Mesothelial cell of epicardium (in vitro differentiated cells): Measurements from ENCODE around the gene ROPN1. TPM values are rescaled to one million over a fixed set of nuclear protein-coding genes. Genes with fewer than 3 reads are reported as not detected.

Experiments used
- DNase-seq, 2 experiments: peaks; one replicate each; pipeline ENCODE4 v3.0.0; 2021; ENCODE audit warnings: low spot score in 2 of 2; ENCODE audit not compliant: unreplicated experiment in 2 of 2
- H3K27ac Mint-ChIP-seq: 2 replicates; pipeline ENCODE4 v1.8.0; 2021; ENCODE audit warnings: mixed read lengths
- H3K27me3 Mint-ChIP-seq: 2 replicates; pipeline ENCODE4 v1.8.0; 2021; ENCODE audit warnings: low read depth, mixed read lengths
- H3K36me3 Mint-ChIP-seq: 2 replicates; pipeline ENCODE4 v1.8.0; 2021; ENCODE audit warnings: mixed read lengths
- H3K4me1 Mint-ChIP-seq: 2 replicates; pipeline ENCODE4 v1.8.0; 2021; ENCODE audit warnings: mixed read lengths
- H3K4me3 Mint-ChIP-seq: 2 replicates; pipeline ENCODE4 v1.8.0; 2021; ENCODE audit warnings: mild to moderate bottlenecking, moderate library complexity, mixed read lengths
- H3K9me3 Mint-ChIP-seq: 2 replicates; pipeline ENCODE4 v1.8.0; 2021; ENCODE audit warnings: mixed read lengths
- CTCF ChIP-seq: fragments of 200-600 bp; sonication (generic); IDR thresholded peaks from one replicate; pipeline ENCODE4 v1.5.0; 2021; ENCODE audit warnings: antibody characterized with exemption; ENCODE audit not compliant: unreplicated experiment
- total RNA-seq: library from RNA; stranded (reverse); gene quantifications from 3 replicates; pipeline ENCODE4 v1.2.1, GENCODE V29; 2021

Gene ROPN1
- total RNA-seq, 1 donor from 2014 or later: not detected

GRCh38 chr3:123920868-123921267 is 71.1 kb downstream of the ROPN1 start:
- Mint-ChIP-seq H3K9me3 (peaks cover 54% of the 10 kb centered on the region), H3K27ac (no peak overlapping the region), H3K4me1 (no peaks in the 10 kb centered on the region), H3K4me3 (no peak overlapping the region), H3K27me3 (no peaks in the 10 kb centered on the region), H3K36me3 (peaks cover 70% of the 10 kb centered on the region)
- TF ChIP-seq CTCF: no peak
- no peak for DNase-seq

- Mint-ChIP-seq H3K4me1 (no peaks in the 10 kb centered on the region), H3K27ac (no peak overlapping the region), H3K36me3 (peaks cover 71% of the 10 kb centered on the region), H3K9me3 (peaks cover 54% of the 10 kb centered on the region), H3K27me3 (no peaks in the 10 kb centered on the region), H3K4me3 (no peak overlapping the region)
- no peak for DNase-seq
- no peak for TF ChIP-seq CTCF
Observed at GRCh38 chr3:123920383-123920782, 71.5 kb downstream of the ROPN1 start.

GRCh38 chr3:123919353-123919752 is 72.6 kb downstream of the ROPN1 start:
- Mint-ChIP-seq H3K36me3 (peaks cover 68% of the 10 kb centered on the region), H3K27me3 (no peaks in the 10 kb centered on the region), H3K9me3 (peaks cover 47% of the 10 kb centered on the region), H3K4me3 (no peak overlapping the region), H3K27ac (no peak overlapping the region), H3K4me1 (no peaks in the 10 kb centered on the region)
- TF ChIP-seq CTCF: no peak
- DNase-seq: no peak

Other genes starting within 250 kb of the ROPN1 start
- gene MYLK, start 107.8 kb downstream of the ROPN1 start, total RNA-seq: 13.3 to 14.3 TPM (median 13.6 TPM) in 3 replicates
- gene CCDC14, start 30.9 kb downstream of the ROPN1 start, total RNA-seq: 111 to 123 TPM (median 120 TPM) in 3 replicates
- 54.8 to 64.5 TPM (median 57.8 TPM) in 3 replicates for gene KALRN, start 41.2 kb upstream of the ROPN1 start, total RNA-seq